LNCAP (cell line): ENCODE measurements around the gene TUT1.

Experiments used
- TF ChIP-seq, protein P1 (sequence below): fragments of 450-650 bp; IDR thresholded peaks from 2 replicates; pipeline ENCODE4 v1.5.1; 2017; ENCODE audit warnings: mild to moderate bottlenecking

The TUT1 gene

DNA sequence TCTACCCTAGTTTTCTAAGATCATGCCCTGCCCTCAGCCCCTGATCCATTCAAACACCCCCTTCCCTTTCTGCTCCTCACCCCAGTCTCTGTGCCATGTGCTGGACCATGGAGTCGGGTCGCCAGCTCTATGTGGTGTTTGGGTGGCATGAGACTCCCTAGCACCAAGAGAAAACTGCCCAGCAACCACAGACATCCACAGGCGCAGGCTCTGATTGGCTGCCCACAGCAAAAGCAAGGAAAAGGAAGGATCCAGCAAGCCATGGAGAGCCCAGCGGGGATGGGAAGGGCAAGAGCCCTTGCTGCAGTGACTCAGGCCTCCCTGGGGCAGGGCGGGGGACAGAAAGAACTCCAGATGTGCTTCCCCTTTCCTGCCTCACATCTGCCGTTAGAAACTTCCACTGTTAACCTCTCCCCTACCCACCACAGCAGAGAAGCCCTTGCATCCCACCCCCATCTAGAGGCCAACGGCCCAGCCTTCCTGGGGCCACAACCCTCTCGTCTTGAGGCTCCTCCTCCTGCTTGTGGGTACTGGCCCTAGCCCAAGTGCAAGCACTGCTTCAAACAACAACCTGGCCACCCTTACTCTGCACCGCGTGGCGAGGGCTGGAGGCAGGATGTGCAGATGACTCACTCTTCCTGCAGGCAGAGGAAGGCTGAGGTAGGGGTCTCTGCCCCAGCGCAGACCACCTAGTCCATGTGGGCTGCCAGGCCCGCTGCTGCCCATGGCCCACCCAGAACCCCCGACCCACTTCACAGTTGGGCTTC is 35.0 kb downstream of the TUT1 start:
- TF ChIP-seq, protein P1, sequence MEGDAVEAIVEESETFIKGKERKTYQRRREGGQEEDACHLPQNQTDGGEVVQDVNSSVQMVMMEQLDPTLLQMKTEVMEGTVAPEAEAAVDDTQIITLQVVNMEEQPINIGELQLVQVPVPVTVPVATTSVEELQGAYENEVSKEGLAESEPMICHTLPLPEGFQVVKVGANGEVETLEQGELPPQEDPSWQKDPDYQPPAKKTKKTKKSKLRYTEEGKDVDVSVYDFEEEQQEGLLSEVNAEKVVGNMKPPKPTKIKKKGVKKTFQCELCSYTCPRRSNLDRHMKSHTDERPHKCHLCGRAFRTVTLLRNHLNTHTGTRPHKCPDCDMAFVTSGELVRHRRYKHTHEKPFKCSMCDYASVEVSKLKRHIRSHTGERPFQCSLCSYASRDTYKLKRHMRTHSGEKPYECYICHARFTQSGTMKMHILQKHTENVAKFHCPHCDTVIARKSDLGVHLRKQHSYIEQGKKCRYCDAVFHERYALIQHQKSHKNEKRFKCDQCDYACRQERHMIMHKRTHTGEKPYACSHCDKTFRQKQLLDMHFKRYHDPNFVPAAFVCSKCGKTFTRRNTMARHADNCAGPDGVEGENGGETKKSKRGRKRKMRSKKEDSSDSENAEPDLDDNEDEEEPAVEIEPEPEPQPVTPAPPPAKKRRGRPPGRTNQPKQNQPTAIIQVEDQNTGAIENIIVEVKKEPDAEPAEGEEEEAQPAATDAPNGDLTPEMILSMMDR: no peak

GRCh38 chr11:62555464-62556107 is 35.7 kb downstream of the TUT1 start:
- TF ChIP-seq, protein P1: no peak

DNA sequence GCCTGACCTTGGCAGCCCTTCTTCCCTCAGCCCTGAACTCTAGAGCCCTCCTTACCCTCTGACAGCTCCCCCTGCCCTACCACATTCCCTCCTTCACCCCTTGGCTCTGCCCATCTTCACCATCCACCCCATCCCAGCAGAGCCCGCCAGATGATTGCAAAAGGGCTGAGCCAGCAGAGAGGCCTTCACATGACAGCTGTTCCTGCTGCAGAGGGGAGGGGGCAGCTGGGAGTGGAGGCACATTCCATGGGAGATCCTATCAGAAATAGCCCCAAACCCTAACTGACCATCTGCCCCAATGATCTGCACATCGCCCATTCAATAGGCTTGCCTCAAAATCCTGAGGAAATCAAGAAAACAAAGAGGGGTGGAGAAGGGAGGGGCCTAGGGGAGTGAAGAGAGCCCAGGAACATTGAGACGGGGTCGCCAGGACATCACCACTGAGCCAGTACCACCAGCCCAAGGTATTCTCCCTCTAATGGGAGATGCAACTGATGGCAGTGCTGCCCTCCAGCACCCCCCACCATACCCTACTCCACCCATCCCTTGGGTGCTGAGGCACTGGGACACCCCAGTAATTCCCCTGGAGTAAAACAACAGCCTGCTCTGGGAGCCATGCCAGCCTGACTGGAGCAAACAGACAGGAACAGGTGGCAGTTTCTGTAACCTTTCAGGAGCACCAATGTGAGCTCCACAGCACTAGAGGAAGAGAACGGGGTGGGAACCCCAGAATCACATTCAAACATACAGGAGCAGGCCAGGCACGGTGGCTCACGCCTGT is 36.7 kb downstream of the TUT1 start:
- TF ChIP-seq, protein P1: no peak

DNA sequence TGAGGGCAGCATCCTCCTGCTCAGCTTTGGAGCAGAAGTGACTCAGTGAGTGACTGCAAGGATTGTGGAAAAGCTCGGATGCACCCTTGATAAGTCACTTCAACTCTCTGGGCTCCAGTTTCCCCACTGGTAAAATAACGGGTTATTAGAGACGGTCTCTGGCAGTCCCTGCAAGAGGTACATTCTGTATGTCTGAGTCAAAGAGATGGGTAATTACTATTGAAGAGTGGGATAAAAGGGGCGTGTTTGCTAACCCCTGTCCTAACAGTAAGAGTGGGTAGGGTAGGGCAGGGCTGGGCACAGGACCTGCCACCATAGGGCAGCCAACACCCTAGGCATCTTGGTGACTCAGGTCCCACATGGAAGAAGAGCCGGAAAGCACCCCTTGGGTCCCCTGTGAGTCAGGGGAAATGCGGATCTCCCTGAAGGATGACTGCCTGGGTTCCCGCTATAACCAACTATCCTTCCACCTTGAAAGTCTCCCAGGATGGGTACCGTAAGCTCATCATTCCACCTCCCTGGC is 37.4 kb downstream of the TUT1 start:
- TF ChIP-seq, protein P1: no peak

DNA sequence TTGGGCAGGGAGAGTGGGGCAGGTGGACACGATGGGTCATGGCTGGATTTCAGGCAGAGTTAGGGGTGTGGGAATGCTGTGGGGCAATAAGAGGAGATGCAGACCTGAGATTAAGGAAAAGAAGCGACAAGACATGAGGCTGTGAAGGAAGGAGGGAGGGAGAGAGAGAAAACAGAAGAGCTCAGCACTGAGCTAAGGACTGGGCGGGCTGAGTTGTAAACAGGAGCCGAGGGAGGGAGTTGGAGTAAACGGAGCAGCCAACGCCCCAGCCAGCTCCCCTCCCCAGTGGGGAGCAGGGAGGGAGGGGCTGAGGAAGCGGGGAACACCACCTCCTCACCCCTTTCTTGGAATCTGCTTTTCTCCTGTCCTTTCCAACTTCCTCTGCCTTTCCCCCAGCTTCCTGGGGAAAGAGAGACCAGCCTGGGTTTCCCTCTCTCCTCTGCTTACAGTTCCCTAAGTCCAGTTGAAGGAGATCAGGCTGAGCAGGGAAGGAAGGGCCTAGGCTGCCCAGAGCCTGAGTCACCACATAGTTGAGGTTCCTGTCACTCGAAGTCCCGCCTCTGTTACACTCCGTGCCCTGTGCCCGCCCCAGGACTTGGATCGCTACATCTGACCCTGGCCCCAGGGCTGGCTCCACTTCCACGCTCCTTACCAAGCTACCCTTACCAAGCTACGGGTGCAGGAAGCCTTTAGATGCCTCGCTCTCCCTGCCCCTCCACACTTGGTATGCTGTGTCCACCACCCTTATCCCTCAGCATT is 38.1 kb downstream of the TUT1 start:
- TF ChIP-seq, protein P1: no peak

DNA sequence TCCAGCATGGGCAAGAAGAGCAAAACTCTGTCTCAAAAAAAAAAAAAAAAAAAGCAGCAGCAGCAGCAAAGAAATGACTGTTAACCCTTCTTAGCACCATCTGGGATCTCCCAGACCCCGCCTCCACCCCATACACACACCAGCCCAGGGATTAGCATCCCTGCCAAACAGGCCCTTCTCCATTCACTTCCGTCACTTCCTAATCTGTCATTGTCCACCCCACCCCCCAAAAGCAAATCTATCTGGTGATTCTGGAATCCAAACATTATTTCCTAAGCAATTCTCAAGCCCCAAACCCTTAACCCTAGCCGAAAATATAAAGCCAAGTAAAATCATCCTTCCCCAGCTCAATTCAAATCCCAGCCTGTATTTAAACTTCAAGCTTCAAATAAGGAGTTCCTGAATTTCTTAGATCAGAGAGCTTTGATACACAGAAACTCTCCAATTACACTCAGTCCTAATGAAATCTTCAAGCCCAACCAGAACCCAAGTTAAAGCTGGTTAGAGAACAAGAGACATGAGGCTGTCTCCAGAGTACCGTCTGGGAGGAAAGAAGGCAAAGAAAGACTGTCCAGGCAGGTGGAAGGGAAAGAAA is 38.7 kb downstream of the TUT1 start:
- TF ChIP-seq, protein P1: no peak
